ENCODE results near the gene SPRYD3.
A peak's percentile ranks its signal among the peaks of the same experiment; 100 is the strongest.

Gene SPRYD3
- 26.8 to 46.5 (median 35.4) reads per million in 18 experiments for total RNA-seq

GRCh38 chr12:53079226-53080117 lies at the start of gene SPRYD3:
Gene SPRYD3, minus strand, starts transcription at chr12:53079390. Its CDS starts 57 bp downstream, at chr12:53079333.
- peak; percentile 96 to 99 for DNase-seq

GRCh38 chr12:53127169-53127568 lies 48.0 kb upstream of the SPRYD3 start:
- no peak for DNase-seq

- no peak for DNase-seq
Observed at GRCh38 chr12:53124352-53124723, 45.1 kb upstream of the SPRYD3 start.

GRCh38 chr12:53123578-53124351 lies 44.6 kb upstream of the SPRYD3 start:
- no peak for DNase-seq

- no peak for DNase-seq
Observed at GRCh38 chr12:53122961-53123468, 43.8 kb upstream of the SPRYD3 start.

- no peak for DNase-seq
Observed at GRCh38 chr12:53120685-53121525, 41.7 kb upstream of the SPRYD3 start.

GRCh38 chr12:53118751-53119300 lies 39.6 kb upstream of the SPRYD3 start:
- DNase-seq: no peak

- no peak for DNase-seq
Observed at GRCh38 chr12:53115891-53116648, 36.9 kb upstream of the SPRYD3 start.

- no peak for DNase-seq
Observed at GRCh38 chr12:53115112-53115890, 36.1 kb upstream of the SPRYD3 start.

- no peak for DNase-seq
Observed at GRCh38 chr12:53113951-53114350, 34.8 kb upstream of the SPRYD3 start.

- DNase-seq: no peak
Observed at GRCh38 chr12:53113136-53113705, 34.0 kb upstream of the SPRYD3 start.

- peak in 1 of 2 donors; percentile 12 for DNase-seq
Observed at GRCh38 chr12:53112431-53112830, 33.2 kb upstream of the SPRYD3 start.

- no peak for DNase-seq
Observed at GRCh38 chr12:53107122-53107521, 27.9 kb upstream of the SPRYD3 start.

GRCh38 chr12:53105712-53106439 lies 26.7 kb upstream of the SPRYD3 start:
- DNase-seq: no peak

GRCh38 chr12:53105256-53105655 lies 26.1 kb upstream of the SPRYD3 start:
- no peak for DNase-seq

GRCh38 chr12:53103860-53104305 lies 24.7 kb upstream of the SPRYD3 start:
- DNase-seq: peak; percentile 38 to 69

- no peak for DNase-seq
Observed at GRCh38 chr12:53102883-53103807, 24.0 kb upstream of the SPRYD3 start, which contains the start of gene SOAT2. Gene SOAT2, plus strand, starts transcription at chr12:53103486. Its CDS starts 92 bp downstream, at chr12:53103578.
